H9 (cell line): ENCODE data around the gene PLXNA4. TPM values are rescaled to one million over a fixed set of nuclear protein-coding genes. Genes with fewer than 3 reads are reported as not detected.
A peak's percentile ranks its signal among the peaks of the same experiment; 100 is the strongest.

Experiments used
- DNase-seq: peaks from one replicate; pipeline ENCODE4 v3.0.0-alpha.2; 2017
- H2AFZ ChIP-seq: one replicate; pipeline ENCODE4 v1.6.1; 2013; ENCODE audit warnings: mild to moderate bottlenecking, low read length, control low read depth, moderate library complexity
- H2AK5ac ChIP-seq: 2 replicates; pipeline ENCODE4 v1.6.1; 2013; ENCODE audit warnings: low read length, control low read depth, mixed read lengths; ENCODE audit not compliant: insufficient read length
- H2BK120ac ChIP-seq: one replicate; pipeline ENCODE4 v1.6.1; 2013; ENCODE audit warnings: low read depth, mild to moderate bottlenecking, low read length, control low read depth, inconsistent platforms; ENCODE audit not compliant: poor library complexity, severe bottlenecking
- H2BK12ac ChIP-seq: 2 replicates; pipeline ENCODE4 v1.6.1; 2013; ENCODE audit warnings: low read length, control low read depth, mixed read lengths, low read depth; ENCODE audit not compliant: insufficient read length
- H2BK15ac ChIP-seq: 2 replicates; pipeline ENCODE4 v1.6.1; 2013; ENCODE audit warnings: low read depth, low read length, control low read depth
- H2BK20ac ChIP-seq: one replicate; pipeline ENCODE4 v1.6.1; 2013; ENCODE audit warnings: low read depth, mild to moderate bottlenecking, low read length, control low read depth, inconsistent platforms; ENCODE audit not compliant: poor library complexity, severe bottlenecking
- H2BK5ac ChIP-seq: 2 replicates; pipeline ENCODE4 v1.6.1; 2013; ENCODE audit warnings: low read length, control low read depth, mixed read lengths; ENCODE audit not compliant: insufficient read length
- H3K14ac ChIP-seq: 2 replicates; pipeline ENCODE4 v1.6.1; 2013; ENCODE audit warnings: low read length, control low read depth; ENCODE audit not compliant: insufficient read depth
- H3K18ac ChIP-seq: 2 replicates; pipeline ENCODE4 v1.6.1; 2013; ENCODE audit warnings: low read depth, mild to moderate bottlenecking, mixed read lengths, low read length, control low read depth; ENCODE audit not compliant: insufficient read length
- H3K23ac ChIP-seq: 2 replicates; pipeline ENCODE4 v1.6.1; 2013; ENCODE audit warnings: low read length, control low read depth, mixed read lengths, low read depth; ENCODE audit not compliant: insufficient read length
- H3K23me2 ChIP-seq: 2 replicates; pipeline ENCODE4 v1.6.1; 2013; ENCODE audit warnings: low read depth, mild to moderate bottlenecking, mixed read lengths, low read length, control low read depth; ENCODE audit not compliant: insufficient read length, poor library complexity, severe bottlenecking
- H3K27ac ChIP-seq: 2 replicates; pipeline ENCODE4 v1.5.1; 2013; ENCODE audit warnings: low read length, control low read depth, mixed read lengths, low read depth; ENCODE audit not compliant: insufficient read length
- H3K27me3 ChIP-seq: 2 replicates; pipeline ENCODE4 v1.6.1; 2013; ENCODE audit warnings: low read length, control low read depth, inconsistent platforms; ENCODE audit not compliant: insufficient read depth
- H3K4ac ChIP-seq: 2 replicates; pipeline ENCODE4 v1.6.1; 2013; ENCODE audit warnings: low read depth, mild to moderate bottlenecking, control low read depth, inconsistent platforms, low read length, moderate library complexity
- H3K4me1 ChIP-seq: 2 replicates; pipeline ENCODE4 v1.6.1; 2013; ENCODE audit warnings: low read length, control low read depth, inconsistent platforms; ENCODE audit not compliant: insufficient read depth
- H3K4me2 ChIP-seq: 2 replicates; pipeline ENCODE4 v1.6.1; 2013; ENCODE audit warnings: low read length, control low read depth, mixed read lengths; ENCODE audit not compliant: insufficient read length, insufficient read depth
- H3K56ac ChIP-seq: 2 replicates; pipeline ENCODE4 v1.6.1; 2013; ENCODE audit warnings: low read depth, mild to moderate bottlenecking, mixed read lengths, low read length, control low read depth; ENCODE audit not compliant: insufficient read length
- H3K79me1 ChIP-seq: 2 replicates; pipeline ENCODE4 v1.6.1; 2013; ENCODE audit warnings: low read depth, mild to moderate bottlenecking, moderate library complexity, low read length, control low read depth, inconsistent platforms; ENCODE audit not compliant: insufficient read depth, poor library complexity, severe bottlenecking
- H3K79me2 ChIP-seq: 2 replicates; pipeline ENCODE4 v1.6.1; 2013; ENCODE audit warnings: low read length, control low read depth, inconsistent platforms; ENCODE audit not compliant: insufficient read depth
- H3K9ac ChIP-seq: 2 replicates; pipeline ENCODE4 v1.6.1; 2013; ENCODE audit warnings: low read length, control low read depth, mixed read lengths; ENCODE audit not compliant: insufficient read length; ENCODE audit errors: extremely low read depth
- H3K9me3 ChIP-seq: one replicate; pipeline ENCODE4 v1.6.1; 2013; ENCODE audit warnings: low read depth, low read length, inconsistent platforms; ENCODE audit not compliant: control insufficient read depth
- H3T11ph ChIP-seq: one replicate; pipeline ENCODE4 v1.6.1; 2013; ENCODE audit warnings: mild to moderate bottlenecking, low read length, control low read depth, inconsistent platforms
- H4K20me1 ChIP-seq: one replicate; pipeline ENCODE4 v1.6.1; 2013; ENCODE audit not compliant: control insufficient read depth, insufficient read length, insufficient read depth
- H4K5ac ChIP-seq: 2 replicates; pipeline ENCODE4 v1.6.1; 2013; ENCODE audit warnings: low read depth, mild to moderate bottlenecking, mixed read lengths, low read length, control low read depth; ENCODE audit not compliant: insufficient read length
- H4K8ac ChIP-seq: replicated peaks from 2 replicates; pipeline ENCODE4 v1.6.1; 2013; ENCODE audit warnings: low read length, control low read depth, mixed read lengths, low read depth; ENCODE audit not compliant: insufficient read length
- H4K91ac ChIP-seq: 2 replicates; pipeline ENCODE4 v1.6.1; 2013; ENCODE audit warnings: low read depth, mild to moderate bottlenecking, moderate library complexity, mixed read lengths, low read length, control low read depth; ENCODE audit not compliant: insufficient read length
- H3K27ac Mint-ChIP-seq, 3 experiments: 2 replicates in 2 of 3; 3 replicates in 1 of 3; pipeline ENCODE4 v1.8.0; 2020 to 2021; ENCODE audit warnings: mixed read lengths in 3 of 3, mild to moderate bottlenecking in 1 of 3, moderate library complexity in 1 of 3
- H3K27me3 Mint-ChIP-seq: 2 replicates; pipeline ENCODE4 v1.8.0; 2021; ENCODE audit warnings: low read depth, mild to moderate bottlenecking, moderate library complexity, mixed read lengths
- H3K36me3 Mint-ChIP-seq, 3 experiments: 2 replicates in 2 of 3; 3 replicates in 1 of 3; pipeline ENCODE4 v1.8.0; 2020 to 2021; ENCODE audit warnings: low read depth in 3 of 3, mixed read lengths in 3 of 3; ENCODE audit not compliant: insufficient read depth in 1 of 3
- H3K4me1 Mint-ChIP-seq, 2 experiments: 2 replicates each; pipeline ENCODE4 v1.8.0; 2020; ENCODE audit warnings: mixed read lengths in 2 of 2
- H3K4me3 Mint-ChIP-seq, 2 experiments: 2 replicates in 1 of 2; 3 replicates in 1 of 2; pipeline ENCODE4 v1.8.0; 2020 to 2021; ENCODE audit warnings: mild to moderate bottlenecking in 2 of 2, mixed read lengths in 2 of 2, moderate library complexity in 1 of 2
- H3K9me3 Mint-ChIP-seq, 2 experiments: 2 replicates in 1 of 2; 3 replicates in 1 of 2; pipeline ENCODE4 v1.8.0; 2020; ENCODE audit warnings: mild to moderate bottlenecking in 2 of 2, mixed read lengths in 2 of 2, moderate library complexity in 1 of 2
- CTCF ChIP-seq: fragments of 200-600 bp; sonication (generic); conservative IDR thresholded peaks from 3 replicates; pipeline ENCODE4 v1.8.0; 2021; ENCODE audit warnings: antibody characterized with exemption, mild to moderate bottlenecking
- WGBS: extraction: QIAGEN DNeasy Blood & Tissue Kit; methylation state at CpG from one replicate; pipeline ENCODE4 v1.1.7; 2013; ENCODE audit warnings: missing lambda C conversion rate, low lambda C conversion rate, mixed read lengths; ENCODE audit not compliant: insufficient read length; ENCODE audit errors: extremely low coverage; 5-methylcytosine and 5-hydroxymethylcytosine counted together
- total RNA-seq: library from RNA; stranded (reverse); gene quantifications from 2 replicates; pipeline ENCODE4 v1.2.1, GENCODE V29; 2021

PLXNA4 gene
- total RNA-seq, 1 experiment from 2014 or later: 0.35 TPM

DNA sequence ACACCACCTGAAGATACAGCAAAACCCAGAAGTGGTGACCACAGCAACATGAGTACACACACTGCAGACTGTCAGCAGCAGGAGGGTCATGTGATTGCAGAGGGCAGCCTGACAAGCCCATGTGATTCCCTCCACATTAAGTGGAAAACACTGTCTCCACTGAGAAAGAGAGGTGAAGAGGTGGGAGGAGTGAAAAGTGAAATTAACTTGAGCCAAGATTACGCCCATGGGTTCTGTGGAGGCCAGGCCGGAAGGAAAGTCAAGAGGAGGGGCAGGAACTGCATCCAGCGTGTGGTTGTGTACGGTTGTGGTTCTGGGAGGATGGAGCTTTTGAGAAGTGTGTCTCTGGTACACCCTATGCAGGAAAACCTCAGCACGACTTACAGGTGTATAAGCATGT lies 138.5 kb downstream of the PLXNA4 start:
- Histone ChIP-seq H2BK12ac (no peak overlapping the region), H3K4me1 (no peaks in the 10 kb centered on the region), H3K18ac (no peak overlapping the region), H2BK20ac (no peak overlapping the region), H3K14ac (no peak overlapping the region), H2BK120ac (no peak overlapping the region), H3K56ac (no peak overlapping the region), H3K4ac (no peak overlapping the region), H4K20me1 (no peaks in the 10 kb centered on the region), H3K79me2 (no peaks in the 10 kb centered on the region), H3K9ac (no peak overlapping the region), H4K5ac (no peak overlapping the region), H3T11ph (no peak overlapping the region), H2AFZ (no peak overlapping the region), H2AK5ac (no peak overlapping the region), H3K4me2 (no peak overlapping the region), H4K8ac (no peak overlapping the region), H4K91ac (no peak overlapping the region), H3K27me3 (no peaks in the 10 kb centered on the region), H3K79me1 (no peaks in the 10 kb centered on the region), H3K9me3 (no peaks in the 10 kb centered on the region), H3K27ac (no peak overlapping the region), H3K23me2 (no peaks in the 10 kb centered on the region), H3K23ac (no peak overlapping the region), H2BK15ac (no peak overlapping the region), H2BK5ac (no peak overlapping the region)
- H3K4me1 Mint-ChIP-seq: peaks cover 0 to 8% of the 10 kb centered on the region in 2 experiments; a peak in 2 of 4 replicates
- no peak for DNase-seq
- H3K4me3 Mint-ChIP-seq: no peak overlapping the region
- no peak for TF ChIP-seq CTCF
- H3K9me3 Mint-ChIP-seq: no peaks in the 10 kb centered on the region
- no peaks in the 10 kb centered on the region for H3K36me3 Mint-ChIP-seq
- H3K27ac Mint-ChIP-seq: 0 out of 7 replicates have a peak overlapping the region, but pooled peaks of 1 of the 3 experiments have one; percentile 5
- WGBS: no CpG with 5 or more reads among the region's 5 CpGs
- peaks cover 16% of the 10 kb centered on the region for H3K27me3 Mint-ChIP-seq
